ENCODE measurements around the gene LYAR. TPM values are rescaled to one million over a fixed set of nuclear protein-coding genes. Genes with fewer than 3 reads are reported as not detected.

Gene LYAR
- total and polyA plus RNA-seq, 2 of the 13 experiments (the other 11 are each of a cell fraction or from before 2014, with no cell fraction given): 7.8 to 94.2 TPM

DNA sequence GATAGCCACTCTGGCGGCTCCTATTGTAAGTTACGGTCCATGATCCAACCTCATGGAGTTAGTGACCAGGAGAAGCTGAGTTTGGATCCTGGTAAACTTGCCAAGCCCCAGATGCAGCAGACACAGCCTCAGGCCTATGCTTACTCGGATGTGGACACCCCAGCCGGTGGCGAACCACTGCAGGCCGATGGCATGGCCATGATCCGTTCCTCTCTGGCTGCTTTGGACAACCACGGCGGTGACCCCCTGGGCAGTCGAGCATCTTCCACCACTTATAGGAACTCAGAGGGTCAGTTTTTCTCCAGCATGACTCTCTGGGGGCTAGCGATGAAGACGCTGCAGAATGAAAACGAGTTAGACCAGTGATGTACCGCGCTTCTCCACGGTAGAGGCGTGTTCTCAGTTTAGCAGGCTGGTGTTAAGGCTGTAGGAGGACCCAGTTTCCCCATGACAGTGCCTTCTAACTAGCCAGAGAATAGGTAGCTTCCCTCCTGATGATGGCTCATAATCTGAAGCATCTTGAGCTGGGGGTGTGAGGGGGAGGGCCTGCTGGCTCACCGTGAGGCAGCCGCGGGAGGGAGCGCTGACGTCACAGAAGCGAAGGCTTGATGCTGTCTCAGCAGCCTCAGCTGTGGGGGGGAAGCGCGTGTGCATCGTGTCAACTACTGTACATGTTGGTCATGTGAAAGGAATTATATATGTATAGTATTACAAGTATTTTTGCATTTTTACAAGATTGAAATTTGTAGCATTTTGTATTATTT, 31.2 kb upstream of the LYAR start (continued):
- TF ChIP-seq, protein P1, sequence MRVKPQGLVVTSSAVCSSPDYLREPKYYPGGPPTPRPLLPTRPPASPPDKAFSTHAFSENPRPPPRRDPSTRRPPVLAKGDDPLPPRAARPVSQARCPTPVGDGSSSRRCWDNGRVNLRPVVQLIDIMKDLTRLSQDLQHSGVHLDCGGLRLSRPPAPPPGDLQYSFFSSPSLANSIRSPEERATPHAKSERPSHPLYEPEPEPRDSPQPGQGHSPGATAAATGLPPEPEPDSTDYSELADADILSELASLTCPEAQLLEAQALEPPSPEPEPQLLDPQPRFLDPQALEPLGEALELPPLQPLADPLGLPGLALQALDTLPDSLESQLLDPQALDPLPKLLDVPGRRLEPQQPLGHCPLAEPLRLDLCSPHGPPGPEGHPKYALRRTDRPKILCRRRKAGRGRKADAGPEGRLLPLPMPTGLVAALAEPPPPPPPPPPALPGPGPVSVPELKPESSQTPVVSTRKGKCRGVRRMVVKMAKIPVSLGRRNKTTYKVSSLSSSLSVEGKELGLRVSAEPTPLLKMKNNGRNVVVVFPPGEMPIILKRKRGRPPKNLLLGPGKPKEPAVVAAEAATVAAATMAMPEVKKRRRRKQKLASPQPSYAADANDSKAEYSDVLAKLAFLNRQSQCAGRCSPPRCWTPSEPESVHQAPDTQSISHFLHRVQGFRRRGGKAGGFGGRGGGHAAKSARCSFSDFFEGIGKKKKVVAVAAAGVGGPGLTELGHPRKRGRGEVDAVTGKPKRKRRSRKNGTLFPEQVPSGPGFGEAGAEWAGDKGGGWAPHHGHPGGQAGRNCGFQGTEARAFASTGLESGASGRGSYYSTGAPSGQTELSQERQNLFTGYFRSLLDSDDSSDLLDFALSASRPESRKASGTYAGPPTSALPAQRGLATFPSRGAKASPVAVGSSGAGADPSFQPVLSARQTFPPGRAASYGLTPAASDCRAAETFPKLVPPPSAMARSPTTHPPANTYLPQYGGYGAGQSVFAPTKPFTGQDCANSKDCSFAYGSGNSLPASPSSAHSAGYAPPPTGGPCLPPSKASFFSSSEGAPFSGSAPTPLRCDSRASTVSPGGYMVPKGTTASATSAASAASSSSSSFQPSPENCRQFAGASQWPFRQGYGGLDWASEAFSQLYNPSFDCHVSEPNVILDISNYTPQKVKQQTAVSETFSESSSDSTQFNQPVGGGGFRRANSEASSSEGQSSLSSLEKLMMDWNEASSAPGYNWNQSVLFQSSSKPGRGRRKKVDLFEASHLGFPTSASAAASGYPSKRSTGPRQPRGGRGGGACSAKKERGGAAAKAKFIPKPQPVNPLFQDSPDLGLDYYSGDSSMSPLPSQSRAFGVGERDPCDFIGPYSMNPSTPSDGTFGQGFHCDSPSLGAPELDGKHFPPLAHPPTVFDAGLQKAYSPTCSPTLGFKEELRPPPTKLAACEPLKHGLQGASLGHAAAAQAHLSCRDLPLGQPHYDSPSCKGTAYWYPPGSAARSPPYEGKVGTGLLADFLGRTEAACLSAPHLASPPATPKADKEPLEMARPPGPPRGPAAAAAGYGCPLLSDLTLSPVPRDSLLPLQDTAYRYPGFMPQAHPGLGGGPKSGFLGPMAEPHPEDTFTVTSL (CRISPR knock-in tag; IDR thresholded peaks at IDR 0.05; ENCODE audit: borderline replicate concordance): no peak
- TF ChIP-seq PCBP1 (IDR thresholded peaks at IDR 0.05; ENCODE audit: borderline replicate concordance, low read depth, low read length) (no peak), ZSCAN30 (CRISPR knock-in tag; IDR thresholded peaks at IDR 0.05) (no peak), CBX2 (IDR thresholded peaks at IDR 0.05; ENCODE audit: low read depth, low read length) (no peak), CBX2 (CRISPR knock-in tag; IDR thresholded peaks at IDR 0.05; ENCODE audit: low read depth) (no peak)

DNA sequence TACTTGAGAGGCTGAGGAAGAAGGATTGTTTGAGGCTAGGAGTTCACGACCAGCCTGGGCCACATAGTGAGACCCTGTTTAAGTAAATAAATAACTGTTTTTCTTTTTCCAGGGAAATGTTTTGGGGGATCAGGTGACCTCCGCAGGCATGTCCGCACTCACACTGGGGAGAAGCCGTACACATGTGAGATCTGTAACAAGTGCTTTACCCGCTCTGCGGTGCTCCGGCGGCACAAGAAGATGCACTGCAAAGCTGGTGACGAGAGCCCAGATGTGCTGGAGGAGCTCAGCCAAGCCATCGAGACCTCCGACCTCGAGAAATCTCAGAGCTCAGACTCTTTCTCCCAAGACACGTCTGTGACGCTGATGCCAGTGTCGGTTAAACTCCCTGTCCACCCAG, 30.6 kb upstream of the LYAR start:
- H3K36me3 ChIP-seq (replicated peaks in 1 of 2; ENCODE audit: control insufficient read depth in 1 of 2, insufficient read depth in 2 of 2, low read length in 2 of 2): peaks cover 11 to 30% of the 10 kb centered on the region in 2 experiments; a peak in 4 of 5 replicates
- intact Hi-C loops (cut with micrococcal nuclease; ENCODE audit: unreplicated experiment) (no loop called here), in situ Hi-C loops (cut with HindIII; ENCODE audit: extremely low pct_ligation_motif_present, low pct_unique_long_range_greater_than_20kb) (no loop called here)
- peaks cover 18% of the 10 kb centered on the region for H3K4me1 ChIP-seq (ENCODE audit: insufficient read depth, low read length)
- H4K20me1 ChIP-seq (ENCODE audit: insufficient read depth, low read length): no peaks in the 10 kb centered on the region
- no TSS peak for BruUV-seq (replicated peaks)
- ChIA-PET POLR2A (no interaction called here), CTCF (ENCODE audit: low intra/inter-chr PET ratio, low total read pairs) (no interaction called here)
- 96% methylated on average over 12 of the region's 15 CpGs for WGBS (ENCODE audit: low lambda C conversion rate)
- FAIRE-seq (no peak), DNase-seq (ENCODE audit: low spot score) (no peak), ATAC-seq (no peak)
- no peak overlapping the region for H3K4me2 ChIP-seq (ENCODE audit: low read depth, low read length)
- H3K27me3 ChIP-seq (ENCODE audit: control insufficient read depth in 1 of 2, insufficient read depth in 2 of 2, low read length in 2 of 2): no peaks in the 10 kb centered on the region
- no peak overlapping the region for H3K9ac ChIP-seq (ENCODE audit: insufficient read depth, low read depth, low read length)
- H2AFZ ChIP-seq (ENCODE audit: low read length): no peak overlapping the region
- H3K4me3 ChIP-seq (replicated peaks in 1 of 3; ENCODE audit: insufficient read depth in 1 of 3, low read depth in 2 of 3, low read length in 3 of 3): no peak overlapping the region
- H3K9me3 ChIP-seq (ENCODE audit: low read length): no peaks in the 10 kb centered on the region
- H3K79me2 ChIP-seq (ENCODE audit: insufficient read depth, low read length): no peaks in the 10 kb centered on the region
- H3K27ac ChIP-seq (ENCODE audit: extremely low read length, insufficient read depth, low read length): no peak overlapping the region
- TF ChIP-seq ZMAT5 (CRISPR knock-in tag; IDR thresholded peaks at IDR 0.05; ENCODE audit: borderline replicate concordance, low read depth) (no peak), ZNF530 (CRISPR knock-in tag; IDR thresholded peaks at IDR 0.05; ENCODE audit: low read depth) (no peak), TOPORS (CRISPR knock-in tag; IDR thresholded peaks at IDR 0.05) (no peak), PHB2 (IDR thresholded peaks at IDR 0.05; ENCODE audit: partially characterized antibody) (no peak), ARID3A (IDR thresholded peaks at IDR 0.05; ENCODE audit: low read depth, low read length) (no peak), SIX4 (CRISPR knock-in tag; IDR thresholded peaks at IDR 0.05) (no peak)
- TF ChIP-seq, protein P2, sequence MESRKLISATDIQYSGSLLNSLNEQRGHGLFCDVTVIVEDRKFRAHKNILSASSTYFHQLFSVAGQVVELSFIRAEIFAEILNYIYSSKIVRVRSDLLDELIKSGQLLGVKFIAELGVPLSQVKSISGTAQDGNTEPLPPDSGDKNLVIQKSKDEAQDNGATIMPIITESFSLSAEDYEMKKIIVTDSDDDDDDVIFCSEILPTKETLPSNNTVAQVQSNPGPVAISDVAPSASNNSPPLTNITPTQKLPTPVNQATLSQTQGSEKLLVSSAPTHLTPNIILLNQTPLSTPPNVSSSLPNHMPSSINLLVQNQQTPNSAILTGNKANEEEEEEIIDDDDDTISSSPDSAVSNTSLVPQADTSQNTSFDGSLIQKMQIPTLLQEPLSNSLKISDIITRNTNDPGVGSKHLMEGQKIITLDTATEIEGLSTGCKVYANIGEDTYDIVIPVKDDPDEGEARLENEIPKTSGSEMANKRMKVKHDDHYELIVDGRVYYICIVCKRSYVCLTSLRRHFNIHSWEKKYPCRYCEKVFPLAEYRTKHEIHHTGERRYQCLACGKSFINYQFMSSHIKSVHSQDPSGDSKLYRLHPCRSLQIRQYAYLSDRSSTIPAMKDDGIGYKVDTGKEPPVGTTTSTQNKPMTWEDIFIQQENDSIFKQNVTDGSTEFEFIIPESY (CRISPR knock-in tag; IDR thresholded peaks at IDR 0.05): no peak

Data from HepG2 (cell line).